GM15510 (cell line): ENCODE results near the gene PCSK6.

Experiments
- POLR2A ChIP-seq: IDR thresholded peaks from 3 replicates; pipeline ENCODE4 v1.6.1; 2011; ENCODE audit warnings: borderline replicate concordance; ENCODE audit not compliant: insufficient read length; ENCODE audit errors: extremely low read depth

Gene PCSK6

GRCh38 chr15:101391981-101392640, 97.4 kb downstream of the PCSK6 start:
- TF ChIP-seq POLR2A, result no peak

GRCh38 chr15:101391431-101391830, 98.1 kb downstream of the PCSK6 start:
- no peak for TF ChIP-seq POLR2A

GRCh38 chr15:101390462-101390861, 99.0 kb downstream of the PCSK6 start:
- no peak for TF ChIP-seq POLR2A

GRCh38 chr15:101390060-101390459, 99.4 kb downstream of the PCSK6 start:
- TF ChIP-seq POLR2A, result no peak

- no peak for TF ChIP-seq POLR2A
Observed at GRCh38 chr15:101389362-101389761, 100.1 kb downstream of the PCSK6 start.

GRCh38 chr15:101388046-101388445, 101.5 kb downstream of the PCSK6 start:
- TF ChIP-seq POLR2A, result no peak

- no peak for TF ChIP-seq POLR2A
Observed at GRCh38 chr15:101387574-101387973, 101.9 kb downstream of the PCSK6 start.

- no peak for TF ChIP-seq POLR2A
Observed at GRCh38 chr15:101386967-101387366, 102.5 kb downstream of the PCSK6 start.

DNA sequence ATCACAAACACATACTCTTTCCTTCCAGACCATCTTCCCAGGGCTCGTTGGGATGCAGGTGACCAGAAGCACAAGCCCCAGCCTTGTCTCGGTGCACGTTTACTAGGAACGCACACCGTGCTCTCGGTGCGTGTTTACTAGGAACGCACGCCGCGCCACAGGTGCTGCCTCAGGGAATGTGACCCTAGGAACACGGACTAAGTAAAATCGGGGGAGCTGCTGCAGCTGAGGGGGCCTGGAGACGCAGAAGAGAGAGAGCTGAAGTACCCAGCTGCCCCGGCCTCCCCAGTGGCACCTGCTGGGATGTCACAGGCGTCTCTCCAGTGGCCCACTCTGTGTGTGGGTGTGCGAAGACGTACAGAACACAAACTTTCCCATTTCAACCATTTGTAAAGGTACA, 103.5 kb downstream of the PCSK6 start:
- TF ChIP-seq POLR2A, result no peak

- TF ChIP-seq POLR2A, result no peak
Observed at GRCh38 chr15:101384276-101384675, 105.2 kb downstream of the PCSK6 start.

DNA sequence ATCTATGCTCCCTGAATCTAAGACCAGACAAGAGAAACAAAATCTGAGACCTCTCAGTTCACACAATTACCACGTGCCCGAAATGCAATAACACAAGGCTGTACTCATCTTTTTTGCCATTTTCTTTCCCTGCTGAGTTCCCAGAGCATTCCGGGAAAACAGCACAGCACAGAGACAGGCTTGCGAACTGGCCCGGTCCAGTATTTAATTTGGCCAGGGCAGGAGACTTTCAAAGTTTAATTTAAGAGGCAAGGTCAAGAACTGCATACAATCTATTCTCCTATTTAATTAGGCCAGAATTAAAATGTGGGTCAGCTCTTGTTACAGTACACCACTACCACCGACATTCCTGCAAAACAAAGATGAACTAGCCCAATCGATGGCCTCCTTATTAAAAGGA, 107.0 kb downstream of the PCSK6 start:
- no peak for TF ChIP-seq POLR2A

DNA sequence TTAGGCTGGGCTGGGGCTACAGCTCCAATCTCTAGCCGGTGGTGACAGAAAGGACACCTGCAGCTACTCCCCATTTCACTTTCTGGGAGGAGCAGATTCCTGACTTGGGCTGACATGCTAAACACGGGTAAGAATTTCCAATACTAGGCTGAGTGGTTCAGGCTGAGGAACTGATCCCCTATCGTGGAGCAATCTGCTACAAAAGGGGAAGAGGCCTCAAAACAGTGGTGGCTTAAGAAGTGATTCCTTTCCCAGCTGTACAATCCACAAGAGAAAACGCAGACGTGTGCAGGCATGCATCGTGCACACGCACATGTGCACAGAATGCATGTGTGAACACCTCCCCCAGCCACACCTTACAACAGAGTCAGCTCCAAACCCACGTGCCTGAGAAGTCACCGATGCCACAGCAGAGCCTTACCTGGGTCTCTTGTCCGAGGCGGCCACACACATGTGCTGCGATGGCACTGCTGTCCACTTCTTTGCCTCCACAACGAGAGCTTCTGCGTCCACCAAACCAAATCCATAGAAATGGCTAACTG, 107.8 kb downstream of the PCSK6 start:
- no peak for TF ChIP-seq POLR2A

DNA sequence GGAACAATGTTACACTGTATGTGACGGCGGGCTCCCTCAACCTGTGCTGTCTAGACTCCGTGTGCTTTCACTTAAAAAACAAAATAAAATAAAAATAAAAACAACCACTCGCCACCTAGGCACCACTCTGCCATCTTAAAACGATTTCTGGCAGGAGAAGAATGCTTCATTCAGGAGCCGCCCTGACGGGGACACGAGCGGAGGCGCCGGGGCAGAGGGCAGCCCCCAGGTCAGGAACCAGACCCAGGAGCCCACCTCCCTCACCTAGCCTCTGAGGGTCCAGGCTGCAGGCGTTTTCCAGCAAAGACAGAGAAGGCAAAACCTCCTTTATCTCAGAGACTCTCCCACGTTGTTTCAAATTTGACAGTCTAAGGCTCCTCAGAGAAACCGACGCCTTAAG, 109.4 kb downstream of the PCSK6 start:
- no peak for TF ChIP-seq POLR2A

- TF ChIP-seq POLR2A, result no peak
Observed at GRCh38 chr15:101379647-101380046, 109.9 kb downstream of the PCSK6 start.

DNA sequence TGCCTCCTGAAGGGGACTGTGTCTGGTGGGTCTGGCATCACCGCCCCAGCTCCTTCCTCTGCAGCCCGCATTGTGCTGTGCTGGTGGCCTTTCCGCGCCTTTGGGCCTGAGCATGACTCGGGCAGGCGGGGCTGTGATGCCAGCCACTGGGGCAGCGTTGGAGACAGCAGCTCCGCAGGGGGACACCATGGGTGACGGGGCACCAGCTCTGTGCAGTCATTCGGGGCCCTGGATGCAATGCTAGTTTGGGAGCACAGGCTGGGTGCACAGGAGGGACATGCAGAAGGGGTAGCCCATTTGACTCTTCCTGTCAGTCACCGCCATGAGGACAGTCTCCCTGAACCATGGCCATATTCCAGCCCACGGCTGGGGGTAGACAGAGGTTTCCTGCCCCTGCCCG, 110.6 kb downstream of the PCSK6 start:
- TF ChIP-seq POLR2A, result no peak

DNA sequence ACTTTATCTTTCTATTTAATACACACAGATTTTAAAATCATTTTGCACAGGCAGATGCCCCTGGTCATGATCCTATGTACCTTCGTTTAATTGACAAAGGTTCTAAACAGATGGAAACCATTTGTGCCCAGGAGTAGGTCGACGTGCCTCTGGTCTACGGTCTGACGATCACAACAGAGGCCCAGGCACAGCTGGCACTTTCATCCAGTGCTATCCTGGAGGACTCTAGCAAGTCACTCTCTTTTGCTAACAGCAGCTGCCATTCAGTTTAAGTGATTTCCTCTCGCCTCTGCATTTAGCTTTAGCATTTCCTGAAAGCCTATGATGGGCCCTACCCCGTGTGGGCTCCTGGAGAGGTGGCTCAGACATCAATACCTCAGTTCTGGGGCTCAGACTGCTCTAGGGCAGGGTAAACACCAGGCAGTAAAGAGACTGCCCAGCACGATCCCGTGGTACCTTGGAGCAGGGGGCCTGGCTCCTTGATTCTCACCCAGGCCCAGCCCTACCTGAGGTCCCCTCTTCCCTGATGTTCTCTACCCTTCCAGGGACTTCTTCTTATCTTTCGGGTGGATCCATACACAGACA, 111.2 kb downstream of the PCSK6 start:
- no peak for TF ChIP-seq POLR2A

DNA sequence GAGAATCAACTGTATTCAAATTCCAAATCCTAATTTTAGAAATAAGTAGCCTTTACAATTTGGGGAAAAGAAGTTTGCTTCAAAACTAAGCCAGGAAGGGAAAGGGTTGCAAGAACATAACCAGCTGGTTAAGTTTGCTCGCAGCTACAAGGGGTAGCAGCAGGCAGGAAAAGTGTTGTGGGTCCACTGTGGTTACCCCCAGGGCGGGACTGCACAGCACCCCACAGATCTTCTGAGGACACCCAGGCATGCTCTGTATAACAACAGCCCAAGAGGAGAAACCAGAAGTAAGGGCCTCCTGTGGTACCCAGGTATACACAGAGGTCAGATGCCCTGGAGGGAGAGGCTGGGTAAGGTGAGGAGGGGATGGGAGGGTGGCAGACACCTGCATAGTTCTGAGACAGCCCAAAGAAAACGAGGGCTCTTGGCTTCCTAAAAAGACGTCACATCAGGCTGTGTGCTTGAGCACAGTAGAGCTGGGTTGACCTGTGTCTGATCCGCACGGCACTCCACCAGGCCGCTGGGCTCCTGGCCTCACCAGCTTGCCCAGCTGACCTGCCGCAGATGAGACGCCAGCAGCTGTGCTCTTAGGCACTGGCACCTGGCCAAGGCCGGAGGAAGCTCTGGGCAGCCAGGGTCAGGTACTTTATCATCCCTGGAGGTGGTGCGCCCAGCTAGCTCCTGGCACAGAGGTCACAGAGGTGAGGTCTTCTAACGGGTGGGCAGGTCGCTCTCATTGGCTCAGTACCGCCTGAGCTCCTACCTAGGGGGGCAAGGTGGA, 112.7 kb downstream of the PCSK6 start:
- no peak for TF ChIP-seq POLR2A

GRCh38 chr15:101374326-101374725, 115.2 kb downstream of the PCSK6 start:
- TF ChIP-seq POLR2A, result no peak
